LoVo (cell line): ENCODE results near the gene PLPP1.

Experiments
- DNase-seq: peaks from one replicate; pipeline ENCODE4 v3.0.0-alpha.2; 2016; ENCODE audit warnings: low spot score

Gene PLPP1

GRCh38 chr5:55407059-55407684 is 127.6 kb downstream of the PLPP1 start:
- DNase-seq: peak; percentile 18

GRCh38 chr5:55406292-55406691 is 128.5 kb downstream of the PLPP1 start:
- DNase-seq: no peak

GRCh38 chr5:55402199-55402598 is 132.6 kb downstream of the PLPP1 start:
- DNase-seq: no peak

GRCh38 chr5:55393501-55394175 is 141.1 kb downstream of the PLPP1 start:
- DNase-seq: no peak

GRCh38 chr5:55392669-55393068 is 142.1 kb downstream of the PLPP1 start:
- DNase-seq: no peak

- DNase-seq: no peak
Measured at GRCh38 chr5:55391707-55392106, 143.1 kb downstream of the PLPP1 start.

GRCh38 chr5:55387865-55388264 is 146.9 kb downstream of the PLPP1 start:
- DNase-seq: no peak

GRCh38 chr5:55386356-55386755 is 148.4 kb downstream of the PLPP1 start:
- DNase-seq: no peak

- no peak for DNase-seq
Measured at GRCh38 chr5:55385846-55386245, 148.9 kb downstream of the PLPP1 start.

- no peak for DNase-seq
Measured at GRCh38 chr5:55385227-55385626, 149.5 kb downstream of the PLPP1 start.

- no peak for DNase-seq
Measured at GRCh38 chr5:55384072-55384471, 150.7 kb downstream of the PLPP1 start.

- DNase-seq: no peak
Measured at GRCh38 chr5:55383254-55383653, 151.5 kb downstream of the PLPP1 start.

GRCh38 chr5:55377810-55378209 is 157.0 kb downstream of the PLPP1 start:
- no peak for DNase-seq
